OCI-LY1 (cell line): ENCODE results near the gene PRKACB.

ENCODE experiments used
- H2AFZ ChIP-seq: fragments of 200-600 bp; sonication (generic), shearing (Covaris generic); 2 replicates; pipeline ENCODE4 v1.6.0; 2014; ENCODE audit warnings: antibody characterized with exemption, mild to moderate bottlenecking, low read length
- H3F3A ChIP-seq: fragments of 200-600 bp; sonication (generic), shearing (Covaris generic); 2 replicates; pipeline ENCODE4 v1.6.0; 2014; ENCODE audit warnings: mild to moderate bottlenecking, antibody characterized with exemption, low read length, moderate library complexity; ENCODE audit not compliant: insufficient read depth
- H3K27ac ChIP-seq: fragments of 200-600 bp; sonication (generic); 2 replicates; pipeline ENCODE4 v1.5.1; 2014; ENCODE audit warnings: low read length, mixed run types, mild to moderate bottlenecking, low read depth; ENCODE audit not compliant: poor library complexity, severe bottlenecking
- H3K27me3 ChIP-seq: fragments of 200-600 bp; sonication (generic); 2 replicates; pipeline ENCODE4 v1.6.0; 2014; ENCODE audit warnings: antibody characterized with exemption, mild to moderate bottlenecking, low read length, moderate library complexity; ENCODE audit not compliant: insufficient read depth
- H3K36me3 ChIP-seq: fragments of 200-600 bp; sonication (generic); 2 replicates; pipeline ENCODE4 v1.6.1; 2014; ENCODE audit warnings: mild to moderate bottlenecking, antibody characterized with exemption, low read length, moderate library complexity, mixed read lengths; ENCODE audit not compliant: insufficient read depth
- H3K4me1 ChIP-seq: fragments of 200-600 bp; sonication (generic); 2 replicates; pipeline ENCODE4 v1.5.1; 2014; ENCODE audit warnings: mild to moderate bottlenecking, low read length, moderate library complexity; ENCODE audit not compliant: insufficient read depth, severe bottlenecking
- H3K4me2 ChIP-seq: fragments of 200-600 bp; sonication (generic), shearing (Covaris generic); 2 replicates; pipeline ENCODE4 v1.6.1; 2014; ENCODE audit warnings: low read length
- H3K4me3 ChIP-seq: fragments of 200-600 bp; sonication (generic); 2 replicates; pipeline ENCODE4 v1.5.1; 2014; ENCODE audit warnings: low read length, low read depth, mild to moderate bottlenecking, mixed read lengths; ENCODE audit not compliant: poor library complexity, severe bottlenecking
- H3K79me2 ChIP-seq: fragments of 200-600 bp; shearing (Covaris generic); 2 replicates; pipeline ENCODE4 v1.6.1; 2016; ENCODE audit warnings: mixed run types, low read length, mixed read lengths; ENCODE audit not compliant: insufficient read depth
- H3K9ac ChIP-seq: fragments of 200-600 bp; sonication (generic), shearing (Covaris generic); 2 replicates; pipeline ENCODE4 v1.6.1; 2014; ENCODE audit warnings: mild to moderate bottlenecking, low read length, mixed read lengths
- H3K9me2 ChIP-seq: fragments of 200-600 bp; sonication (generic), shearing (Covaris generic); 2 replicates; pipeline ENCODE4 v1.6.1; 2014; ENCODE audit warnings: low read depth, mild to moderate bottlenecking, low read length, mixed read lengths
- H3K9me3 ChIP-seq: fragments of 200-600 bp; shearing (Covaris generic); 2 replicates; pipeline ENCODE4 v1.6.1; 2014; ENCODE audit warnings: low read length, mixed read lengths
- H4K20me1 ChIP-seq: fragments of 200-600 bp; sonication (generic), shearing (Covaris generic); 2 replicates; pipeline ENCODE4 v1.6.0; 2016; ENCODE audit warnings: mild to moderate bottlenecking, low read length; ENCODE audit not compliant: insufficient read depth
- EZH2 ChIP-seq: fragments of 200-600 bp; sonication (generic), shearing (Covaris generic); IDR thresholded peaks from 2 replicates; pipeline ENCODE4 v1.8.0; 2017; ENCODE audit warnings: borderline replicate concordance, mixed run types, mild to moderate bottlenecking, antibody characterized with exemption, low read length, moderate library complexity, mixed read lengths
- TF ChIP-seq, protein P1 (sequence below): fragments of 200-600 bp; sonication (generic), shearing (Covaris generic); IDR thresholded peaks from 2 replicates; pipeline ENCODE4 v1.5.1; 2017; ENCODE audit warnings: mild to moderate bottlenecking, antibody characterized with exemption, low read length, moderate library complexity, mixed read lengths

PRKACB gene

DNA sequence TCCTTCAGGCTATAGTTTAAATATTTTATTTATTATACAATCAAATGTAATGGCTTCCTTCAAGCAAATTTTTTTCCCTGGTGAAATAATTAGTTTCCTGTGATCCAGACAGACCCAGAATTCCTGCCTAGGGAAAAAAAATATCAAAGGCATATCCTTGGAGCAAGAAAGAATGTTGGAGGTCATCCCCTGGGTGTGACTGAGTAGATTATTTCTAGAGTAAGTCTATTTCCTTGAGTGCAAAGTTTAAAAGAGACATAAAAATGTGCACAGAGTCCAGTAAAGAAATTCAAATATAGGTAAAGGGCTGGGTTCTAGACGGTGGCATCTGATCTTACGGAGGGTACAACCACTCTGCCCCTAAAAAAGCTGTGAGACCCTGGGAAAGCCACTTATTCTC is 125.2 kb downstream of the PRKACB start:
- Histone ChIP-seq H3K9me3 (peaks cover 6% of the 10 kb centered on the region; the same call in 1 of the 2 replicates), H3K9ac (no peak overlapping the region), H3K27ac (no peak overlapping the region), H3F3A (no peaks in the 10 kb centered on the region), H3K4me1 (peaks cover 27% of the 10 kb centered on the region), H2AFZ (no peak overlapping the region), H3K4me3 (no peak overlapping the region), H3K79me2 (no peaks in the 10 kb centered on the region), H4K20me1 (no peaks in the 10 kb centered on the region), H3K4me2 (no peak overlapping the region), H3K27me3 (no peaks in the 10 kb centered on the region), H3K36me3 (no peaks in the 10 kb centered on the region), H3K9me2 (no peaks in the 10 kb centered on the region)
- TF ChIP-seq, protein P1, sequence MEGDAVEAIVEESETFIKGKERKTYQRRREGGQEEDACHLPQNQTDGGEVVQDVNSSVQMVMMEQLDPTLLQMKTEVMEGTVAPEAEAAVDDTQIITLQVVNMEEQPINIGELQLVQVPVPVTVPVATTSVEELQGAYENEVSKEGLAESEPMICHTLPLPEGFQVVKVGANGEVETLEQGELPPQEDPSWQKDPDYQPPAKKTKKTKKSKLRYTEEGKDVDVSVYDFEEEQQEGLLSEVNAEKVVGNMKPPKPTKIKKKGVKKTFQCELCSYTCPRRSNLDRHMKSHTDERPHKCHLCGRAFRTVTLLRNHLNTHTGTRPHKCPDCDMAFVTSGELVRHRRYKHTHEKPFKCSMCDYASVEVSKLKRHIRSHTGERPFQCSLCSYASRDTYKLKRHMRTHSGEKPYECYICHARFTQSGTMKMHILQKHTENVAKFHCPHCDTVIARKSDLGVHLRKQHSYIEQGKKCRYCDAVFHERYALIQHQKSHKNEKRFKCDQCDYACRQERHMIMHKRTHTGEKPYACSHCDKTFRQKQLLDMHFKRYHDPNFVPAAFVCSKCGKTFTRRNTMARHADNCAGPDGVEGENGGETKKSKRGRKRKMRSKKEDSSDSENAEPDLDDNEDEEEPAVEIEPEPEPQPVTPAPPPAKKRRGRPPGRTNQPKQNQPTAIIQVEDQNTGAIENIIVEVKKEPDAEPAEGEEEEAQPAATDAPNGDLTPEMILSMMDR: no peak
- no peak for TF ChIP-seq EZH2

GRCh38 chr1:84271441-84272151 is 127.5 kb downstream of the PRKACB start:
- TF ChIP-seq EZH2: no peak
- TF ChIP-seq, protein P1: no peak
- peak overlapping the region; percentile 38 for H3K4me3 ChIP-seq
- H3K36me3 ChIP-seq: no peaks in the 10 kb centered on the region
- peak overlapping the region; percentile 71 for H3K4me2 ChIP-seq
- H3K27ac ChIP-seq: peak overlapping the region; percentile 97
- H3F3A ChIP-seq: no peaks in the 10 kb centered on the region
- peak overlapping the region; percentile 62 for H3K9ac ChIP-seq
- H3K4me1 ChIP-seq: peaks cover 27% of the 10 kb centered on the region
- no peaks in the 10 kb centered on the region for H3K27me3 ChIP-seq
- no peaks in the 10 kb centered on the region for H3K9me2 ChIP-seq
- peaks cover 6% of the 10 kb centered on the region; the same call in 1 of the 2 replicates for H3K9me3 ChIP-seq
- no peaks in the 10 kb centered on the region for H3K79me2 ChIP-seq
- H4K20me1 ChIP-seq: no peaks in the 10 kb centered on the region
- H2AFZ ChIP-seq: 0 out of 2 replicates have a peak overlapping the region, but pooled peaks have one; percentile 11

DNA sequence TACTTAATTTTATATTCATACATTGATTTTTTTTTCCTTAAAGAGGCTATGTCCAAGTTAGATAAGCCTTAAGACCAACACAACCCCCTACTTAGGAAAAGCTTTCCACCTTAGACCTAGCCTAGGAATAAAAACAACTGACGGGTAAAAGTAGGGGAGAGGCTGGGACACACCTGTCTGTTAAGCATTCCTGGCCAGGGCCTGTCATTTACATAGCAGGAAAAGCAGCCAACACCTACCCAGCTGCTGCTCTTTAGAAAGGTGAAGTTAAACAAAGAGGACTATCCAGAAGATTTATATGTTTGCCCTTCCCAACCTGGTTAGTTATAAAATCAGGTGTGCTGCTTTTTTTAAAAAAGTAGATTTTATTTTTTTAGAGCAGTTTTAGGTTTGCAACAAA is 128.3 kb downstream of the PRKACB start:
- Histone ChIP-seq H4K20me1 (no peaks in the 10 kb centered on the region), H3K27ac (peak overlapping the region; percentile 97), H2AFZ (no peak overlapping the region), H3K4me3 (no peak overlapping the region), H3K9me2 (no peaks in the 10 kb centered on the region), H3K9ac (peak overlapping the region; percentile 62), H3F3A (no peaks in the 10 kb centered on the region), H3K36me3 (no peaks in the 10 kb centered on the region), H3K9me3 (peaks cover 6% of the 10 kb centered on the region; the same call in 1 of the 2 replicates), H3K4me2 (peak overlapping the region; percentile 71), H3K4me1 (peaks cover 27% of the 10 kb centered on the region), H3K27me3 (no peaks in the 10 kb centered on the region), H3K79me2 (no peaks in the 10 kb centered on the region)
- TF ChIP-seq, protein P1: no peak
- TF ChIP-seq EZH2: no peak
